ENCODE data around the gene EIF4E1B.

DNA sequence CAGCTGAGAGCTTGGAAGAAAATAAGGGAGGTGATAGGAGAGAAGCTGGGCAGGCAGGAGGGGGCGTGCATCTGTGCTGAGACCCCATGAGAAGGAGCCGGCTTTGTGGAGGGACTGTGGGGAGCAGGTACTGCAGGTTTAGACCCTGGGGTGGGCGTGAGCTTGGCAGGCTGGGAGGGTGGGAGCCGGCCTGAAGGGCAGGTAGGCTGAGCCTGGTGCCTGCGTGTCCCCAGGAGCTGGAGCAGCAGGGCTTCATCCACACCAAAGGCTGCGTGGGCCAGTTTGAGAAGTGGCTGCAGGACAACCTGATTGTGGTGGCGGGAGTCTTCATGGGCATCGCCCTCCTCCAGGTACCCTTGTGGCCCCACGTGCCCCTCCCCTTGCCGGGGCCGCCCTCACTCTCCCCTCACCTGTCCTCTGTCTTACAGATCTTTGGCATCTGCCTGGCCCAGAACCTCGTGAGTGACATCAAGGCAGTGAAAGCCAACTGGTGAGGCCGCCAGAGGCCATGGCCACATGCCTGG lies 26.1 kb downstream of the EIF4E1B start:
- TF ChIP-seq POLR2AphosphoS5 (IDR thresholded peaks at IDR 0.05), result no peak
- TF ChIP-seq, protein P1, sequence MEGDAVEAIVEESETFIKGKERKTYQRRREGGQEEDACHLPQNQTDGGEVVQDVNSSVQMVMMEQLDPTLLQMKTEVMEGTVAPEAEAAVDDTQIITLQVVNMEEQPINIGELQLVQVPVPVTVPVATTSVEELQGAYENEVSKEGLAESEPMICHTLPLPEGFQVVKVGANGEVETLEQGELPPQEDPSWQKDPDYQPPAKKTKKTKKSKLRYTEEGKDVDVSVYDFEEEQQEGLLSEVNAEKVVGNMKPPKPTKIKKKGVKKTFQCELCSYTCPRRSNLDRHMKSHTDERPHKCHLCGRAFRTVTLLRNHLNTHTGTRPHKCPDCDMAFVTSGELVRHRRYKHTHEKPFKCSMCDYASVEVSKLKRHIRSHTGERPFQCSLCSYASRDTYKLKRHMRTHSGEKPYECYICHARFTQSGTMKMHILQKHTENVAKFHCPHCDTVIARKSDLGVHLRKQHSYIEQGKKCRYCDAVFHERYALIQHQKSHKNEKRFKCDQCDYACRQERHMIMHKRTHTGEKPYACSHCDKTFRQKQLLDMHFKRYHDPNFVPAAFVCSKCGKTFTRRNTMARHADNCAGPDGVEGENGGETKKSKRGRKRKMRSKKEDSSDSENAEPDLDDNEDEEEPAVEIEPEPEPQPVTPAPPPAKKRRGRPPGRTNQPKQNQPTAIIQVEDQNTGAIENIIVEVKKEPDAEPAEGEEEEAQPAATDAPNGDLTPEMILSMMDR (IDR thresholded peaks at IDR 0.05), result no peak
- no peak for TF ChIP-seq POLR2A (IDR thresholded peaks at IDR 0.05)
